ENCODE results near the gene POLD1. TPM values are rescaled to one million over a fixed set of nuclear protein-coding genes. Genes with fewer than 3 reads are reported as not detected.

Gene POLD1
- total and polyA plus RNA-seq, 2 of the 13 experiments (the other 11 are each of a cell fraction or from before 2014, with no cell fraction given): 17.4 to 54.0 TPM

DNA sequence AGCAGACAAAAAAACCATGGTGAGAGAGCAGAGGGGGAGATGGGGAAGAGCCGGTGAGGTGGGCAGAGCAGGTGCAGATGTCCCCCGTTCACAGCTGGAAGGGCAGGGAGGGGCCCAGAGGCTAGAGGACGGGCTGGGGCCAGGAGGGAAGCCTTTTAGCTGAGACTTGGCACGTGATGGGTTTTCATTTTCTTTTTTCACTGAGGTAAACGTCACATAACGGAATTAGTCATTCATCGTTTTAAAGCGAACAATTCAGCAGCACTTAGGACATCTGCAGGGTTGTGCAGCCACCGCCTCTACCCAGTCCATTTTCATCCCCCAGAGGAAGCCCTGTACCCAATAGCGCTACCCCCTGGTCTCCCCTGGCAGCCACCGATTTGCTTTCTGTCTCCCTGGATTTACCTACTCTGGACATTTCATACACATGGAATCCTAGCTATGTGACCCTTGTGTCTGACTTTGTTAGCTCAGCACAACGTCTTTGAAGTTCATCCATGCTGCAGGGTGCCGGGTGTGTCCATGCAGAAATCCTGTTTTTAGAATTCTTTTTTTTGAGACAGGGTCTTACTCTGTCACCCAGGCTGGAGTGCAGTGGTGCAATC is 76.1 kb downstream of the POLD1 start (continued):
- TF ChIP-seq ZNF343 (CRISPR knock-in tag; IDR thresholded peaks at IDR 0.05): no peak
- no peak for TF ChIP-seq HES4 (CRISPR knock-in tag; IDR thresholded peaks at IDR 0.05; ENCODE audit: borderline replicate concordance)
- no peak for TF ChIP-seq IRX3 (CRISPR knock-in tag; IDR thresholded peaks at IDR 0.05; ENCODE audit: borderline replicate concordance, low read depth)
- TF ChIP-seq MTF2 (CRISPR knock-in tag; IDR thresholded peaks at IDR 0.05; ENCODE audit: borderline replicate concordance): no peak
- TF ChIP-seq ZNF329 (CRISPR knock-in tag; IDR thresholded peaks at IDR 0.05; ENCODE audit: low read depth): no peak
- no peak for TF ChIP-seq SP4 (CRISPR knock-in tag; IDR thresholded peaks at IDR 0.05)
- no peak for TF ChIP-seq PPARG (CRISPR knock-in tag; conservative IDR thresholded peaks at IDR 0.05)
- TF ChIP-seq, protein P1, sequence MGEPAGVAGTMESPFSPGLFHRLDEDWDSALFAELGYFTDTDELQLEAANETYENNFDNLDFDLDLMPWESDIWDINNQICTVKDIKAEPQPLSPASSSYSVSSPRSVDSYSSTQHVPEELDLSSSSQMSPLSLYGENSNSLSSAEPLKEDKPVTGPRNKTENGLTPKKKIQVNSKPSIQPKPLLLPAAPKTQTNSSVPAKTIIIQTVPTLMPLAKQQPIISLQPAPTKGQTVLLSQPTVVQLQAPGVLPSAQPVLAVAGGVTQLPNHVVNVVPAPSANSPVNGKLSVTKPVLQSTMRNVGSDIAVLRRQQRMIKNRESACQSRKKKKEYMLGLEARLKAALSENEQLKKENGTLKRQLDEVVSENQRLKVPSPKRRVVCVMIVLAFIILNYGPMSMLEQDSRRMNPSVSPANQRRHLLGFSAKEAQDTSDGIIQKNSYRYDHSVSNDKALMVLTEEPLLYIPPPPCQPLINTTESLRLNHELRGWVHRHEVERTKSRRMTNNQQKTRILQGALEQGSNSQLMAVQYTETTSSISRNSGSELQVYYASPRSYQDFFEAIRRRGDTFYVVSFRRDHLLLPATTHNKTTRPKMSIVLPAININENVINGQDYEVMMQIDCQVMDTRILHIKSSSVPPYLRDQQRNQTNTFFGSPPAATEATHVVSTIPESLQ (CRISPR knock-in tag; conservative IDR thresholded peaks at IDR 0.05): no peak
- no peak for TF ChIP-seq PHF21A (CRISPR knock-in tag; IDR thresholded peaks at IDR 0.05)
- no peak for TF ChIP-seq ZFP62 (CRISPR knock-in tag; IDR thresholded peaks at IDR 0.05)
- no peak for TF ChIP-seq SNAI1 (CRISPR knock-in tag; IDR thresholded peaks at IDR 0.05; ENCODE audit: borderline replicate concordance)
- TF ChIP-seq YY1 (IDR thresholded peaks at IDR 0.05; ENCODE audit: insufficient read depth, insufficient replicate concordance, low read depth, low read length): no peak
- TF ChIP-seq, protein P2, sequence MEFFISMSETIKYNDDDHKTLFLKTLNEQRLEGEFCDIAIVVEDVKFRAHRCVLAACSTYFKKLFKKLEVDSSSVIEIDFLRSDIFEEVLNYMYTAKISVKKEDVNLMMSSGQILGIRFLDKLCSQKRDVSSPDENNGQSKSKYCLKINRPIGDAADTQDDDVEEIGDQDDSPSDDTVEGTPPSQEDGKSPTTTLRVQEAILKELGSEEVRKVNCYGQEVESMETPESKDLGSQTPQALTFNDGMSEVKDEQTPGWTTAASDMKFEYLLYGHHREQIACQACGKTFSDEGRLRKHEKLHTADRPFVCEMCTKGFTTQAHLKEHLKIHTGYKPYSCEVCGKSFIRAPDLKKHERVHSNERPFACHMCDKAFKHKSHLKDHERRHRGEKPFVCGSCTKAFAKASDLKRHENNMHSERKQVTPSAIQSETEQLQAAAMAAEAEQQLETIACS (CRISPR knock-in tag; IDR thresholded peaks at IDR 0.05): no peak
- TF ChIP-seq POGZ (CRISPR knock-in tag; IDR thresholded peaks at IDR 0.05): no peak
- TF ChIP-seq NFYC (CRISPR knock-in tag; IDR thresholded peaks at IDR 0.05): no peak
- no peak for TF ChIP-seq PCBP1 (IDR thresholded peaks at IDR 0.05; ENCODE audit: borderline replicate concordance, low read depth, low read length)
- no peak for TF ChIP-seq FOXJ3 (CRISPR knock-in tag; IDR thresholded peaks at IDR 0.05; ENCODE audit: borderline replicate concordance)
- TF ChIP-seq ELF3 (CRISPR knock-in tag; IDR thresholded peaks at IDR 0.05): no peak
- no peak for TF ChIP-seq SP1 (IDR thresholded peaks at IDR 0.05)
- TF ChIP-seq SP1 (CRISPR knock-in tag; IDR thresholded peaks at IDR 0.05): no peak
- no peak for TF ChIP-seq ZNF569 (CRISPR knock-in tag; IDR thresholded peaks at IDR 0.05; ENCODE audit: borderline replicate concordance)
- peak; percentile 42; the same call in 1 of the 2 replicates for TF ChIP-seq FOXA3 (CRISPR knock-in tag; IDR thresholded peaks at IDR 0.05)
- no peak for TF ChIP-seq FLYWCH1 (CRISPR knock-in tag; IDR thresholded peaks at IDR 0.05)
- no peak for TF ChIP-seq ZNF792 (CRISPR knock-in tag; IDR thresholded peaks at IDR 0.05)
- TF ChIP-seq FOXA1 (IDR thresholded peaks at IDR 0.05): no peak
- TF ChIP-seq FOXA1 (CRISPR knock-in tag; IDR thresholded peaks at IDR 0.05): no peak; the same call in none of the 2 replicates
- no peak for TF ChIP-seq SATB2 (CRISPR knock-in tag; IDR thresholded peaks at IDR 0.05)
- no peak for TF ChIP-seq MTA1 (CRISPR knock-in tag; IDR thresholded peaks at IDR 0.05; ENCODE audit: borderline replicate concordance)
- no peak for TF ChIP-seq EZH2 (conservative IDR thresholded peaks at IDR 0.05; ENCODE audit: low read depth, low read length)
- peak; percentile 29 to 32; a peak in 2 of 4 replicates for TF ChIP-seq MAFK (conservative IDR thresholded peaks at IDR 0.05 in 1 of 2, IDR thresholded peaks at IDR 0.05 in 1 of 2; ENCODE audit: low read length in 2 of 2)
- no peak for TF ChIP-seq ZMYM4 (CRISPR knock-in tag; IDR thresholded peaks at IDR 0.05)
- TF ChIP-seq XRCC5 (optimal IDR thresholded peaks at IDR 0.05; ENCODE audit: low read length): peak; percentile 21
- TF ChIP-seq U2AF2 (IDR thresholded peaks at IDR 0.05; ENCODE audit: low read depth, low read length): no peak

Measured in HepG2 (cell line).